ENCODE measurements around the gene MYEOV. TPM values are rescaled to one million over a fixed set of nuclear protein-coding genes. Genes with fewer than 3 reads are reported as not detected.

The MYEOV gene
- total RNA-seq, 1 donor from 2014 or later = 0.87 TPM

DNA sequence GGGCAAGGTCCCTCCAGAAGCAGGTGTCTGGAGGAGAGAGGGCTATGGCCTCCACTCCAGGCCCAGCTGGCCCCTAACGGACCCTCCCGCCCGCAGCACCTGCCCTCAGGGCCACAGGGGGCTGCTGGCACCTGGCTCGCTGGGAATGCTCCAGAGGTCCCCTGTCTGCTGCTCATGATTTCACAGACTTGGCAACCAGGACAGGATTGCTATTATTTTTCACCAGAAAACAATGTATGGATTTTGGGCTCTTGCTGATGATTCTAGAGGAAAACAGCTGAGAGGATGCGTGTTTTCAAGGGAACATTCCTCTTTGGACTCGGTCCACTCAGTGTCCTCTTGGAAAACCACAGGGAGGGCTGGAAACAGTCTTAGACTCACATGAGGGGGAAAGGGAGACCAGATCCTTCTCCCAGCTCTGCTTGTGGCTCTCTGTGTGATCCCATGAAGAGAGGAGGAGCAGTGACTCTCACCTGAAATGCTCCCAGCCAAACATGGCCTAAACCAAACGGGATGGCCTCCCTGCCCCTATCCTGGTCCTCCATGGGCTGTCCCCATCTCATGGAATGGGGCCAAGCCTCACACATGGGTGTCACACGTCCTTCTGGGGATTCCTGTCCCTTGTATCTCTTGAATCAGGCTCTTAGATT is 15.8 kb downstream of the MYEOV start:
- peak; percentile 34 for DNase-seq (ENCODE audit: low spot score)
- H3K4me1 Mint-ChIP-seq (ENCODE audit: low read depth) = peaks cover 19% of the 10 kb centered on the region
- TF ChIP-seq CTCF (IDR thresholded peaks at IDR 0.05) = no peak
- H3K4me3 Mint-ChIP-seq (ENCODE audit: unreplicated experiment) = no peak overlapping the region
- peaks cover 7% of the 10 kb centered on the region for H3K27me3 Mint-ChIP-seq (ENCODE audit: low read depth)
- H3K9me3 Mint-ChIP-seq (ENCODE audit: low read depth) = no peaks in the 10 kb centered on the region
- H3K27ac Mint-ChIP-seq (ENCODE audit: unreplicated experiment) = no peak overlapping the region
- no peaks in the 10 kb centered on the region for H3K36me3 Mint-ChIP-seq (ENCODE audit: low read depth)

DNA sequence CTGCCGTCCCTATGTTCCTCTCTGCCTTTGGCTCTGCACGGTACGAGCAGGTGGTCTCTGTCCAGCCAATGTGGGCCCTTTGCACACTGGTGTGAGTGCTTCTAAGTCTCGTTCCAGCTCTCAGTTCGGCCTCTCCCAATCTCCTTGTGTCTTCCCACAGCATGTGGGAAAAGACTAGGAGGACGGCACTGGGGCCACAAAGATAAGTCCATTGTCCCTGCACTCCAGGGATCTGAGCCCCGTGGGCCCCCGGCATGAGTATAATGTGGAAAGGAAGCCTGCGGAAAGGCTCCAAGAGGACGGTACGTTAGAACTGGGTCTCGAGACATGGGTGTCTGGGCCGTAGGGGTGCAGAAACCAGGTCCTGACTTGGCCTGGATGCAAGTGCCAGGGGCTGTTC is 16.4 kb downstream of the MYEOV start:
- Mint-ChIP-seq H3K27me3 (ENCODE audit: low read depth) (peaks cover 7% of the 10 kb centered on the region), H3K4me1 (ENCODE audit: low read depth) (peaks cover 19% of the 10 kb centered on the region), H3K9me3 (ENCODE audit: low read depth) (no peaks in the 10 kb centered on the region), H3K4me3 (ENCODE audit: unreplicated experiment) (no peak overlapping the region), H3K36me3 (ENCODE audit: low read depth) (no peaks in the 10 kb centered on the region), H3K27ac (ENCODE audit: unreplicated experiment) (no peak overlapping the region)
- TF ChIP-seq CTCF (IDR thresholded peaks at IDR 0.05) = no peak
- DNase-seq (ENCODE audit: low spot score) = peak; percentile 67

DNA sequence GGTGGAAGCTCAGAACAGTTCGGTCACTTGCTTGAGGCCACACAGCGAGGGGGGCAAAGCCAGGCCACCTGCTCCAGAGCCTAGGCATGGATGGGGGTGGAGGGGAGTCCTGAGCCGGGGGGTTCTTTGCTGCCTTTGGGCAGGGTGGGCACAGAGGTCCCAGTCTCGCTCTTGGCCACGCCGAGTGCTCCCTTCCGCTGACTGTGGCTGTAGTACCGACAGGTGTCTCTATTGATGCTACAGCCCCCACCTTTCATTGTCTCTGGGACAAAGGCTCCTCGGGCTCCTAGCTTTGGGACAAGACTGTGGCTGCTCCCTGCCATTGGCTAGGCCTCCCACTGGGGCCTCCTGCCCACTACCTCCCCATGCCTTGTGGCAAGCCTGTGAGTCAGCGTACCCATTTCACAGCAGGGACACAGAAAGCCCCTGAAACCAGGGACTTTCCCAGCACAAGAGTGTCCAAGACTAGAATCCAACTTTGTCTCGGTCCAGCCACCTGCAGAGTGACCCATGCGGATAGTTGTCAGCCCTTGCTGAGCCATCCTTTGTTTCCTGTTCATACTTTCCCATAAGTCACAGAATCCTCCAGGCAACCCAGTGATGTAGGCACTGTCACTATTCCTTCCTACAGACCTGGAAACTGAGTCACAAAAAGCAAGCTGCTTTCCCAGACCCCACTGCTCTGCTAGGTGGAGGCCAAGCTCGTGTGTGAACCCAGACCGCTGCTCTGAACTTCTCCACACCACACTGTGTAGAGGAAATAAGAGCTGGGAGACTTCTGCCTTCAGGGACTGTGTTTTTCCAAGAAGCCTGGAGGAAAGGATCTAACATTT is 17.2 kb downstream of the MYEOV start:
- Mint-ChIP-seq H3K4me1 (ENCODE audit: low read depth) (peaks cover 17% of the 10 kb centered on the region), H3K36me3 (ENCODE audit: low read depth) (no peaks in the 10 kb centered on the region), H3K27ac (ENCODE audit: unreplicated experiment) (no peak overlapping the region), H3K9me3 (ENCODE audit: low read depth) (no peaks in the 10 kb centered on the region), H3K27me3 (ENCODE audit: low read depth) (peaks cover 7% of the 10 kb centered on the region), H3K4me3 (ENCODE audit: unreplicated experiment) (no peak overlapping the region)
- no peak for TF ChIP-seq CTCF (IDR thresholded peaks at IDR 0.05)
- DNase-seq (ENCODE audit: low spot score) = peak; percentile 60

- no peaks in the 10 kb centered on the region for H3K9me3 Mint-ChIP-seq (ENCODE audit: low read depth)
- peaks cover 5% of the 10 kb centered on the region for H3K27me3 Mint-ChIP-seq (ENCODE audit: low read depth)
- TF ChIP-seq CTCF (IDR thresholded peaks at IDR 0.05) = no peak
- H3K4me3 Mint-ChIP-seq (ENCODE audit: unreplicated experiment) = no peak overlapping the region
- no peaks in the 10 kb centered on the region for H3K36me3 Mint-ChIP-seq (ENCODE audit: low read depth)
- no peak overlapping the region for H3K27ac Mint-ChIP-seq (ENCODE audit: unreplicated experiment)
- DNase-seq (ENCODE audit: low spot score) = peak; percentile 68
- H3K4me1 Mint-ChIP-seq (ENCODE audit: low read depth) = peaks cover 17% of the 10 kb centered on the region
These were observed 17.9 kb downstream of the MYEOV start for GRCh38 chr11:69311767-69312385.
